H1 (cell line): ENCODE results near the gene PSMD9. TPM values are rescaled to one million over a fixed set of nuclear protein-coding genes. Genes with fewer than 3 reads are reported as not detected.

ENCODE experiments used
- BACH1 ChIP-seq: IDR thresholded peaks from 2 replicates; pipeline ENCODE4 v1.6.1; 2012; ENCODE audit warnings: low read length, improper control_type of control experiment
- HDAC2 ChIP-seq, 2 experiments: fragments of 300-600 bp in 1 of 2; sonication (generic) in 1 of 2; IDR thresholded peaks; 2 replicates each; pipeline ENCODE4 v1.6.1; 2011 to 2012; ENCODE audit warnings: low read depth in 2 of 2, low read length in 2 of 2, mild to moderate bottlenecking in 2 of 2, moderate library complexity in 2 of 2, borderline replicate concordance in 1 of 2, inconsistent platforms in 1 of 2
- polyA plus RNA-seq, 7 experiments: library from polyadenylated mRNA; depleted of rRNA in 3 of 7; stranded (reverse) in 5 of 7; unstranded in 2 of 7; fragments of >200 nt in 5 of 7; fragments of 200-250 nt in 2 of 7; gene quantifications; 1 replicate in 5 of 7; 2 replicates in 1 of 7; 4 replicates in 1 of 7; pipeline versions ENCODE4 v1.2.1 to v1.2.3, GENCODE V29; 2011 to 2013; ENCODE audit warnings: missing spikeins in 2 of 7, mixed read lengths in 2 of 7
- total RNA-seq: library from RNA; stranded (reverse); fragmentation: NEBNext Ultra II Directional; extraction: Animal tissue kit (Norgen Biotek cat#: 25700); gene quantifications from 2 replicates; pipeline ENCODE4 v1.2.1, GENCODE V29; 2021
- TF ChIP-seq, protein P1 (sequence below), 3 experiments: IDR thresholded peaks; 1 replicate in 2 of 3; 2 replicates in 1 of 3; pipeline versions ENCODE4 v1.5.1 to v1.6.1; 2011; ENCODE audit warnings: low read length in 3 of 3, mild to moderate bottlenecking in 3 of 3, inconsistent platforms in 2 of 3, low read depth in 1 of 3, moderate library complexity in 1 of 3; ENCODE audit not compliant: insufficient read depth in 1 of 3; ENCODE audit errors: control extremely low read depth in 1 of 3

The PSMD9 gene
- total and polyA plus RNA-seq, 2 of the 8 experiments (the other 6 are each of a cell fraction or from before 2014, with no cell fraction given), result 28.8 to 36.1 TPM

- TF ChIP-seq, protein P1, sequence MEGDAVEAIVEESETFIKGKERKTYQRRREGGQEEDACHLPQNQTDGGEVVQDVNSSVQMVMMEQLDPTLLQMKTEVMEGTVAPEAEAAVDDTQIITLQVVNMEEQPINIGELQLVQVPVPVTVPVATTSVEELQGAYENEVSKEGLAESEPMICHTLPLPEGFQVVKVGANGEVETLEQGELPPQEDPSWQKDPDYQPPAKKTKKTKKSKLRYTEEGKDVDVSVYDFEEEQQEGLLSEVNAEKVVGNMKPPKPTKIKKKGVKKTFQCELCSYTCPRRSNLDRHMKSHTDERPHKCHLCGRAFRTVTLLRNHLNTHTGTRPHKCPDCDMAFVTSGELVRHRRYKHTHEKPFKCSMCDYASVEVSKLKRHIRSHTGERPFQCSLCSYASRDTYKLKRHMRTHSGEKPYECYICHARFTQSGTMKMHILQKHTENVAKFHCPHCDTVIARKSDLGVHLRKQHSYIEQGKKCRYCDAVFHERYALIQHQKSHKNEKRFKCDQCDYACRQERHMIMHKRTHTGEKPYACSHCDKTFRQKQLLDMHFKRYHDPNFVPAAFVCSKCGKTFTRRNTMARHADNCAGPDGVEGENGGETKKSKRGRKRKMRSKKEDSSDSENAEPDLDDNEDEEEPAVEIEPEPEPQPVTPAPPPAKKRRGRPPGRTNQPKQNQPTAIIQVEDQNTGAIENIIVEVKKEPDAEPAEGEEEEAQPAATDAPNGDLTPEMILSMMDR (IDR thresholded peaks at IDR 0.05; ENCODE audit: control extremely low read depth in 1 of 3, insufficient read depth in 1 of 3, low read depth in 1 of 3, low read length in 3 of 3), result no peak
- TF ChIP-seq BACH1 (no peak), HDAC2 (IDR thresholded peaks at IDR 0.05; ENCODE audit: borderline replicate concordance in 1 of 2, low read depth in 2 of 2, low read length in 2 of 2) (no peak)
Measured at GRCh38 chr12:121942145-121942718, 53.6 kb downstream of the PSMD9 start (continued).
